B cell (primary cell): Measurements from ENCODE around the gene PDIA2.

Experiments used
- CTCF ChIP-seq: fragments of 200-600 bp; IDR thresholded peaks from one replicate; pipeline ENCODE4 v1.8.0; 2022; ENCODE audit warnings: antibody characterized with exemption, mild to moderate bottlenecking
- EZH2 ChIP-seq: IDR thresholded peaks from 2 replicates; pipeline ENCODE4 v1.6.1; 2012; ENCODE audit warnings: borderline replicate concordance, low read depth, mild to moderate bottlenecking, moderate library complexity, low read length; ENCODE audit not compliant: insufficient read depth, poor library complexity, severe bottlenecking

- TF ChIP-seq CTCF: no peak
- no peak for TF ChIP-seq EZH2
Measured at GRCh38 chr16:247027-247426, 35.9 kb upstream of the PDIA2 start.
